ENCODE results near the gene RTBDN.

Gene RTBDN

GRCh38 chr19:12843999-12844732 is 9.8 kb upstream of the RTBDN start:
- no peak for TF ChIP-seq CTCF (IDR thresholded peaks at IDR 0.05; ENCODE audit: insufficient read depth, low read length, poor library complexity, severe bottlenecking)
- no peaks in the 10 kb centered on the region; the same call in none of the 2 replicates for H3K27me3 ChIP-seq (replicated peaks; ENCODE audit: control insufficient read depth, insufficient read depth, low read length)

DNA sequence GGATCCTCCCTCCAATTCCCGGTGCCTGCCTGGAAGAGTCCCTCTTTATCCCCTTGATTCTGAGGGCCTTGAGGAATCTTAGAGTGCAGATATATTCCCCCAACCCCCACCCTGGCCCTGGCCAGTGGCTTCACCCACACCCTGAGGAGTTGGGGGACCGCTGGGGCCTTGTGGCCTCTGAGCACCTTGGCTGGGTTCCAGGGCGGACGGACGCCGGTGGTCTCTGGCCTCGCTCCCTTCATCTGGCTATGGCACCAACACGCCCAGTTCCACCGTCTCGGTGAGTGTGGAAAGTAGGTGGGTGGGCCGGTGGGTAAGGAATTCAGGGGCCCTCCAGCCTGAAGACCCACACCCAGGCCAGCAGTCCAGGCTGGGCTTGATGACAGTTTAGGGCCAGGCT is 8.9 kb upstream of the RTBDN start:
- no peak for DNase-seq (ENCODE audit: extremely low read depth, insufficient read length)
- H3K36me3 ChIP-seq (ENCODE audit: control insufficient read depth, insufficient read depth, low read length) = no peaks in the 10 kb centered on the region
- TF ChIP-seq CTCF (IDR thresholded peaks at IDR 0.05; ENCODE audit: insufficient read depth, low read length, poor library complexity, severe bottlenecking) = no peak

More at GRCh38 chr19:12843999-12844732, 9.8 kb upstream of the RTBDN start:
- Histone ChIP-seq H3K4me3 (replicated peaks; ENCODE audit: low read depth, low read length) (no peak overlapping the region), H3K36me3 (ENCODE audit: control insufficient read depth, insufficient read depth, low read length) (no peaks in the 10 kb centered on the region)
- DNase-seq (ENCODE audit: extremely low read depth, insufficient read length) = no peak

GRCh38 chr19:12842511-12842910 is 8.1 kb upstream of the RTBDN start:
- TF ChIP-seq CTCF (IDR thresholded peaks at IDR 0.05; ENCODE audit: insufficient read depth, low read length, poor library complexity, severe bottlenecking) = no peak
- DNase-seq (ENCODE audit: extremely low read depth, insufficient read length) = no peak
- Histone ChIP-seq H3K4me3 (replicated peaks; ENCODE audit: low read depth, low read length) (no peak overlapping the region), H3K27me3 (replicated peaks; ENCODE audit: control insufficient read depth, insufficient read depth, low read length) (no peaks in the 10 kb centered on the region; the same call in none of the 2 replicates), H3K36me3 (ENCODE audit: control insufficient read depth, insufficient read depth, low read length) (no peaks in the 10 kb centered on the region)

More for the DNA sequence above, 8.9 kb upstream of the RTBDN start:
- no peak overlapping the region for H3K4me3 ChIP-seq (replicated peaks; ENCODE audit: low read depth, low read length)
- H3K27me3 ChIP-seq (replicated peaks; ENCODE audit: control insufficient read depth, insufficient read depth, low read length) = no peaks in the 10 kb centered on the region; the same call in none of the 2 replicates

DNA sequence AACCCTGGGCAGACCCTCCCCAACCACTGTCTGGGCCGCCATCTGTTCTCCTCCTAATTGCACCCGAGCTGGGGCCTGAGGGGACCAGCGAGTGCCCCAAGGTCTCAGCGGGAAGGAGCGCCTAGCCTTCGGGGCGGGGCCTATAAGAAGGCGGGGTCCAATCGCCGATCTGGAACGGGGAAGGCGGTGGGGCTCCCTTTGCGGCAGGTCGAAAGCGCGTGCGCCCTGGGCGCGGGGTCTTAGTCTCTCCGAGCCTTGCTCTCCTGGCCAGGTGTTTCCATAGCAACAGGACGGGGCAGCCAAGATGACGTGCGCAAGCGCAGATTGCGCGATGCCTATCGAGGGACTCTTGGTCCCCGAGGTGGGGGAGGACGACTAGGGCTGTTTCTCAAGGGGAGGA is 6.7 kb upstream of the RTBDN start:
- no peak overlapping the region for H3K4me3 ChIP-seq (replicated peaks; ENCODE audit: low read depth, low read length)
- DNase-seq (ENCODE audit: extremely low read depth, insufficient read length) = peak; percentile 68
- TF ChIP-seq CTCF (IDR thresholded peaks at IDR 0.05; ENCODE audit: insufficient read depth, low read length, poor library complexity, severe bottlenecking) = no peak
- H3K36me3 ChIP-seq (ENCODE audit: control insufficient read depth, insufficient read depth, low read length) = no peaks in the 10 kb centered on the region
- H3K27me3 ChIP-seq (replicated peaks; ENCODE audit: control insufficient read depth, insufficient read depth, low read length) = no peaks in the 10 kb centered on the region; the same call in none of the 2 replicates

GRCh38 chr19:12840091-12841079 is 6.0 kb upstream of the RTBDN start:
- Histone ChIP-seq H3K4me3 (replicated peaks; ENCODE audit: low read depth, low read length) (no peak overlapping the region), H3K36me3 (ENCODE audit: control insufficient read depth, insufficient read depth, low read length) (no peaks in the 10 kb centered on the region), H3K27me3 (replicated peaks; ENCODE audit: control insufficient read depth, insufficient read depth, low read length) (peaks cover under 1% of the 10 kb centered on the region)
- peak; percentile 77 for DNase-seq (ENCODE audit: extremely low read depth, insufficient read length)
- TF ChIP-seq CTCF (IDR thresholded peaks at IDR 0.05; ENCODE audit: insufficient read depth, low read length, poor library complexity, severe bottlenecking) = no peak
